Ishikawa (cell line): ENCODE results near the gene DNAH17.

ENCODE experiments used
- CEBPB ChIP-seq: IDR thresholded peaks from 2 replicates; pipeline ENCODE4 v1.6.1; 2012
- EGR1 ChIP-seq: IDR thresholded peaks from 2 replicates; pipeline ENCODE4 v1.6.1; 2012
- EP300 ChIP-seq: IDR thresholded peaks from 2 replicates; pipeline ENCODE4 v1.6.1; 2012; ENCODE audit warnings: borderline replicate concordance
- MAX ChIP-seq: IDR thresholded peaks from 2 replicates; pipeline ENCODE4 v1.6.1; 2012
- NFIC ChIP-seq: IDR thresholded peaks from 2 replicates; pipeline ENCODE4 v1.6.1; 2012
- RAD21 ChIP-seq: IDR thresholded peaks from 2 replicates; pipeline ENCODE4 v1.6.1; 2012; ENCODE audit warnings: low read depth
- REST ChIP-seq: IDR thresholded peaks from 2 replicates; pipeline ENCODE4 v1.6.1; 2012; ENCODE audit warnings: low read depth, mild to moderate bottlenecking
- TCF12 ChIP-seq: IDR thresholded peaks from 2 replicates; pipeline ENCODE4 v1.6.1; 2012; ENCODE audit warnings: low read depth
- TEAD4 ChIP-seq: IDR thresholded peaks from 2 replicates; pipeline ENCODE4 v1.6.1; 2012
- USF1 ChIP-seq: IDR thresholded peaks from 2 replicates; pipeline ENCODE4 v1.6.1; 2012
- YY1 ChIP-seq: IDR thresholded peaks from 2 replicates; pipeline ENCODE4 v1.6.1; 2012; ENCODE audit warnings: low read depth

- TF ChIP-seq EGR1 (no peak), CEBPB (no peak), TCF12 (no peak), RAD21 (no peak), USF1 (no peak), EP300 (no peak), MAX (no peak), YY1 (no peak), NFIC (no peak), REST (no peak), TEAD4 (no peak)
Measured at GRCh38 chr17:78507526-78507925, 69.7 kb downstream of the DNAH17 start.
